CD4-positive, alpha-beta T cell treated with Interleukin-12 subunit alpha and Interleukin-12 subunit beta, for 1 hour (primary cell): ENCODE results near the gene EBF4.
A peak's percentile ranks its signal among the peaks of the same experiment; 100 is the strongest.
"Not testable (repeated sequence)": the region's sequence is repeated elsewhere in the genome, so short reads cannot be mapped to it uniquely, and the experiment has no call there.

ENCODE experiments used
- DNase-seq: peaks from one replicate; pipeline ENCODE4 v3.0.0-alpha.2; 2020

Gene EBF4

DNA sequence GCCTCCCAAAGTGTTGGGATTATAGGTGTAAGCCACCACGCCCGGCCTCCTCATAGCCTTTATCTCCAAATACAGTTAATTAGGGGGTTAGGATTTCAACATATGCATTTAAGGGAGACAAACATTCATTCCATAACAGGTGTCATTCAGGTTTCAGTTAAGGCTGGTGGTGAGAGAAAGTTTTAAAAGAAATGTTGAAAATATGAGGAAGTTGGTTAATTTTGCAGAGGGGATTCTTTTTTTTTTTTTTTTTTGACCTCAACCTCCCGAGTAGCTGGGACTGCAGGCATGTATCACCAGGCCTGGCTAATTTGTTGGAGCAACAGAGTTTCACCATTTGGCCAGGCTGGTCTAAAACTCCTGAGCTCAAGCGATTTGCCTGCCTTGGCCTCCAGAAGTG is 12.5 kb upstream of the EBF4 start:
- DNase-seq = no peak

DNA sequence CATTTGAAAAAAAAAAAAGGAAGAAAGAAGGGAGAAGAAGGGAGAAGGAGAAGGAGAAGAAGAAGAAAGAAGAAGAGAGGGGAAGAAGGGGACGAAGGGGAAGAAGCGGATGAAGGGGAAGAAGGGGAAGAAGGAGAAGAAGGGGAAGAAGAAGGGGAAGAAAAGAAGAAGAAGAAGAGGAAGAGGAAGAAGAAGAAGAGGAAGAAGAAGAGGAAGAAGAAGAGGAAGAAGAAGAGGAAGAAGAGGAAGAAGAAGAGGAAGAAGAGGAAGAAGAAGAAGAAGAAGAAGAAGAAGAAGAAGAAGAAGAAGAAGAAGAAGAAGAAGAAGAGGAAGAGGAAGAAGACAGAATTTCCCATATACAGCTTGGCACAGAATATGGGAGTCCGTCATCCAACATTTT is 10.5 kb upstream of the EBF4 start:
- DNase-seq = not testable (repeated sequence)

DNA sequence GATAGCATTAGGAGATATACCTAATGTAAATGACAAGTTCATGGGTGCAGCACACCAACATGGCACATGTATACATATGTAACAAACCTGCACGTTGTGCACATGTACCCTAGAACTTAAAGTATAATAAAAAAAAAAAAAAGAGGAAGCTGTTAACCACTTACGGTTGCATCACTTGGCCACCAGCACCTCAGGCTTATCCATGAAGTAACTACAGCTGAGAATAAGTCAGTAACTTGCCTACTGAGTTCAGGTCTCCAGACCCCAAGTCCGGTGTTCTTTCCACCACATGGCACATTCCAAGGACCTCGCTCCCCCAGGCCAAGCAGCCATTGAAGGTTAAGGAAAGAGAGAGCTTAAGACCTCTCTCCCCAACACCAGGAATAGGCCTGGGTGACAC is 7.8 kb upstream of the EBF4 start:
- DNase-seq = not testable (repeated sequence)

DNA sequence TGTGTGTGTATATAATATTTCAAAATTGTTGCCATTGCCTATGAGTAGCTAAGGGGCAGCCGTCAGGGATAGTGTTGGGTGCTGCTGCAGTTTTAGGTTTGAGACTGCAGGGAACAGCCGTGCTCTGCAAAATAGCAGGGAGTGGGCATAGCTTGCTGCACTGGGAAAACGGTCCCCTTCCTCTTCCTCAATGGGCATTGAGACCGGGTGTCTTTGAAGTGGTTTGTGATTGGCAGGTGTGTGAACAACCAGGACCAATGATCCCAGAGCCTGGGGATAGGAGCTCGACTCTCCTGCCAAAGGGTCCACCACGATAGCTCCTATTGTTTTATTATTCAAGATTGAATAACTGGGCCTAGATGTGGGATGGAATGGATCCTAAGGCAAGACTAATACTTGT is 5.1 kb upstream of the EBF4 start:
- no peak for DNase-seq

DNA sequence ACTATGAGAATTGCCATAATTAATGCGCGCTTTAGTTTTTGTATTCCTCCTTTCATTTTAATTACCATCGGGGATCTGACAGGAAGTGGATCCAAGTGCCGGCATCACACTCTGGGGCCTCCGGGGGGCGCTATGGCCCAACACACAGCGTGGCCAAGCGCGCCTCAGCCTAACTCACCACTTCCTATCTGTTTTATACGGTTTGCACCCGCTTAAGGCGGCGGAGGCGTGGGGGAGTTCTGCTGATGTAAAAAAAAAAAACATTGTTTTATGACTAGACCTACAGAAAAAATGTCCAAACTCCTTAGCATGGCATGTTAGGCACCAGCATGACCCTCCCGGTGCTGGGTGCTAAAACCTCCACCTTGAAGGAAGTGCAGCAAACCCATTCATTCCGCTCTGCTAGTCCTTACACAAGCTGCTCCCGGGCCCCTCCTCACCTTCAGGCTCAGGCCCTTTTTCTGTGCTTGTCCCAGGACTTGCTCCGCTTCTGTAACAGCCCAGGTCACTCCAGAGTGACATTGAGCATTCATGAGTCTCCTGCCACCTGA is 4.5 kb upstream of the EBF4 start:
- DNase-seq = peak; percentile 82

DNA sequence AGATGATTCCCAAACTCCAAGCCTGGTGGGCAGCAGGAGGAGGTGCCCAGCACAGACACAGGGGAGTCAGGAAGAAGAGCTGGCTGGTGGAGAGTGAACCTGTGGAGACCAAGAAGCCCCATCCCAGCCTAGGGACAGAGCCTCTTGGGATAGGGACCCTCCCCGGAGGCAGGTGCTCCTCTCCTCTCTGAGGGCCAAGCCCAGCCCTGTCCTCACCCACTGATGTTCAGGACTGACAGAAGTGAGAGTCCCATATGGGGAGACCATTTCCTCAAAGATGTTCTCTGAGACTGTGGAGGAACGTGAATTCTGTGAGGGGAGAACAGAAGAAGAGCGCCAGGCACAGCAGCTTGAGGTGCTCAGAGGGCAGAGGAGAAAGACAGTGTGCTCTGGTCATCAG is 2.4 kb upstream of the EBF4 start:
- no peak for DNase-seq

DNA sequence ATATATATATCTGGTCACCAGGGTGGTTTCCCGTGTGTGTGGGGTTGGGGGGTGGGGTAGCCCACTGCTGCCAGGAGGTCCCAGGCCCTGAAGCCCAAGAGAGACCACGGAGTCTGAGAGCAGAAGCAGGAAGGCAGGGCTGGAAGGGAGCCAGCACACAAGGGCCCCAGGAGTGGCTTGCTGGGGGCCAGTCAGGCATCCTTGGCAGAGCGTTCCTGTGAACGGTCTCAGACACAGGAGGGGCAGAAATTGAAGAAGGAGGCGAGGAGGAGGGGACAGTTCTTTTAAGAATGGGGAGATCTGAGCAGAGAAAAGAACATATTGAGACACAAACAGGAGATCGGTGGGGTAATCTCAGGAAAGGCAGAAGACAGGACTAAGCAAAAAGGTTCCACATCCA is 1.9 kb upstream of the EBF4 start:
- no peak for DNase-seq

GRCh38 chr20:2691127-2691526 is 1.5 kb upstream of the EBF4 start:
- no peak for DNase-seq

DNA sequence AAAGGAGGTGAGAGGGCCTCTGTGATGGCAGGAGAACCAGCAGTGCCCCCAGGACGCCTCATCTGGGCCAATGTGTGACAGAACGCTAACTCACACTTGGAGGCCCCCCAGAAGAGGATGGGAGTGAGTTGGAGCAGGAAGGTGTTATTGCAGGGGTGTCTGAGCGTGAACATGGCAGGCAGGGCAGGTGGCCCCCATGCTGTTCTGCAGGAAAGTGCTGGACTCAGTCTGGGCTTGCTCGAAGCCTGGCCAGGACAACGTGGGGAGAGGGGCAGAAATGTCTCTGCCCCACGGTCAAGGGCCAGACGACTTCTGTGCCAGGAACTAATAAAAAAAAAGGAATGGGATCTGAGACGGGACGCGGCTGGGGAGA is 931 bp upstream of the EBF4 start:
- no peak for DNase-seq

DNA sequence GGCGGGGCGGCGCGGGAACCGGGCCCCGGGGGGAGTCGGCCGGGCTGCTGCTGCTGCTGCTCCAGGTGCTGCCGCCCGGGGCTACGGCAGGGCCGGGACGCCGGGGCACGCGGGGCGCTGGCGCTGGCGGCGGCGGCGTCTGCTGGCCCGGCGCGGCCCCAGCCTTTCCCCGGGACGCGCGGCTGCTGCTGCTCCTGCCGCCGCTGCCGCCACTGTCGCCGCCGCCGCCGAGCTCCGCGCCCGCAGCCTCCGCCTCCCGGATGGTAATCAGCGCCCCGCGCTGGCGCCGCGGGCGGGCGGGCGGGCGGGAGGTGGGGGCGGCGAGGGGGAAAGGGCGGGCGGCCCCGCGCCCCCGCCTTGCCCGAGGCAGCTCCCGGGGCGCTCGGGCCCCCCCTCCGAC is 306 bp downstream of the EBF4 start:
- no peak for DNase-seq

- DNase-seq = peak; percentile 67
Measured at GRCh38 chr20:2693286-2694007, 867 bp downstream of the EBF4 start.

- no peak for DNase-seq
Measured at GRCh38 chr20:2694008-2694471, 1.5 kb downstream of the EBF4 start.

- no peak for DNase-seq
Measured at GRCh38 chr20:2694519-2694918, 1.9 kb downstream of the EBF4 start.

DNA sequence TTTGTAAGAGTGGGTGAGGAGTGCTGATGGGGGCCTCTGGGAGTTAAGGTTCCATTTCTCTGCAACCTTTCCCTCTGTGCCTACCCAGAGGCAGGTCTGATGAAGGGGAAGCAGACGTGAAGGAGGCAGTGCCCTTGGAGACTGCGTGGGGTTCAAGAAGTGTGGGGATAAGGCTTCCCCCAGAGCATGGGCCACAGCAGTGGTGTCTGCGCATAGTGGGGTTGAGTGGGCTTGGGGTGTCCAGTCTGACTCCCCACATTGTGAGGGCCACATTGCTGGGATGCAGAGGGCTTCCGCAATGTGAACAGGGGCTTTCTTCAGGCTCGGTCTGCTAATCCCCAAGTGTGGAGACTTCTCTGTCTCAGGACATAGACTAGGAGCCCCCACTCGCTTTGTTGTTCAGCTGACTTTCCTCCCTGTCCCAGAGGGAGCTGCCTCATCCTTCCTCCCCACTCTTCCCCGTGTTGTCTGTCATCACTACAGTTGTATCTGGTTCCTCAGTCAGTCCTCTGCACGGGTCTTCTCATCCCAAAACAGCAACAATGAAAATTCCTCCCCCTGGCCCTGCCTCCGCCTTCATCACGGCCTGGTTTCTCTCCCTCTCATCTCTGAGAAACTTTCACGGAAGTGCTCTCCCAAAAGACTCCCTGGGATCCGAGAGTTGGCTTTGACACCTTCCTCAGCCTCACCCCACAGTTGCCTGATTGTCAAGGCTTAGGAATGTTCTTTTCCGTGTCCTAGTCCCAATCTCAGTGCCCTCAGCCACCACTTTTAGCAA is 2.8 kb downstream of the EBF4 start:
- DNase-seq = no peak

- not testable (repeated sequence) for DNase-seq
Measured at GRCh38 chr20:2695984-2696525, 3.5 kb downstream of the EBF4 start.

GRCh38 chr20:2696646-2697045 is 4.1 kb downstream of the EBF4 start:
- DNase-seq = no peak

GRCh38 chr20:2697768-2698167 is 5.2 kb downstream of the EBF4 start:
- DNase-seq = no peak

- DNase-seq = no peak
Measured at GRCh38 chr20:2698186-2698817, 5.7 kb downstream of the EBF4 start.

GRCh38 chr20:2698912-2699311 is 6.3 kb downstream of the EBF4 start:
- no peak for DNase-seq

- no peak for DNase-seq
Measured at GRCh38 chr20:2699775-2700413, 7.3 kb downstream of the EBF4 start.

DNA sequence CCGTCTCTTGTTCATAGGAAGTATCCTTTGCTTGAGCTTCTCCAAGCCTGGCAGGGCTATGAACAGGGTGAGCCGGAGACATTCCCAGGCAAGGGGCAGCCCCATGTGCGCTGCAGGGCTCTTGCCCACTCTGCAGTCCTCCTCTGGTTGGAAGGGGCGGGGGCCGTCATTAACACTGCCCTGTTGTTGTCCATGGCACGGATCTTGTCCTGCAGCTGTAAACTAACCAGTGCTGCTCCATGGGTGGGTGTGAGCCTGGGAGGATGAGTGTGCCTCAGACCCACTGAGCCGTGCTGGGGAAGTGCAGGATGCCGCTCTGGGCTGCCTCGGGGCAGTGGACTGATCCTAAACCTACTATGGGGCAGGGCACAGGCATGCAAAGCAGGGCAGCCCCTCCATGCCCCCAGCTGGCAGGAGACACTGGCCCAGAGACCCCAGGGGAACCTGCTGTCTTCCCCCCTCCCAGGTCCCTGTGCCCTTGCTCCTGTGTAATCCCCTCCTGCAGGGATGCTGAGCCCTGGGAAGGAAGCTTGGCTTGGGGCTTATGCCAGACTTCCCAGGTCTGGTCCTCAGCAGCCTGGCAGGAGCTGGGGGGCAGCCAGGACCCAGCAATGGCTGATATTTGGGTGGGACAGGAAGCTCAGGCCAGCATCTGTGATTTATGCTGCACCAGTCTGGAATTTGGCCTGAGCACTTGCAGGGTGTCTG is 8.5 kb downstream of the EBF4 start:
- DNase-seq = no peak

GRCh38 chr20:2701671-2702081 is 9.1 kb downstream of the EBF4 start:
- no peak for DNase-seq
